HTERT RPE-1 (cell line): Measurements from ENCODE around the gene NISCH.

Source experiments
- in situ Hi-C: fragments of 300-500 bp; cut with MboI; formaldehyde crosslinking; loops from 4 replicates; pipeline ENCODE4 v1.14.3; 2020; ENCODE audit warnings: low sequenced_read_pairs

NISCH gene

DNA sequence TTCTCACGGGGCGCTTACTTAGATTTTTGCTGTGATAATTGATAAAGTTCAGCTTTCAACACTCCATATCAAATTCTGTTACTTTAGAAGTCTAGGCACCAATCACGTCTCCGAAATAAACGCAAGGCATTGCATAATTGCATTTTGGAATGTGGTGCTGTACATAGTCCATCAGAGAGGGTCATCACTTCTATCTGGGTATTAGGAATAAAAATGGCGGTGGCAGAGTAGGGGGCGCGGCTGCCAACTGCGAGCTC is 80.6 kb downstream of the NISCH start:
- in situ Hi-C loops, result no loop called here

DNA sequence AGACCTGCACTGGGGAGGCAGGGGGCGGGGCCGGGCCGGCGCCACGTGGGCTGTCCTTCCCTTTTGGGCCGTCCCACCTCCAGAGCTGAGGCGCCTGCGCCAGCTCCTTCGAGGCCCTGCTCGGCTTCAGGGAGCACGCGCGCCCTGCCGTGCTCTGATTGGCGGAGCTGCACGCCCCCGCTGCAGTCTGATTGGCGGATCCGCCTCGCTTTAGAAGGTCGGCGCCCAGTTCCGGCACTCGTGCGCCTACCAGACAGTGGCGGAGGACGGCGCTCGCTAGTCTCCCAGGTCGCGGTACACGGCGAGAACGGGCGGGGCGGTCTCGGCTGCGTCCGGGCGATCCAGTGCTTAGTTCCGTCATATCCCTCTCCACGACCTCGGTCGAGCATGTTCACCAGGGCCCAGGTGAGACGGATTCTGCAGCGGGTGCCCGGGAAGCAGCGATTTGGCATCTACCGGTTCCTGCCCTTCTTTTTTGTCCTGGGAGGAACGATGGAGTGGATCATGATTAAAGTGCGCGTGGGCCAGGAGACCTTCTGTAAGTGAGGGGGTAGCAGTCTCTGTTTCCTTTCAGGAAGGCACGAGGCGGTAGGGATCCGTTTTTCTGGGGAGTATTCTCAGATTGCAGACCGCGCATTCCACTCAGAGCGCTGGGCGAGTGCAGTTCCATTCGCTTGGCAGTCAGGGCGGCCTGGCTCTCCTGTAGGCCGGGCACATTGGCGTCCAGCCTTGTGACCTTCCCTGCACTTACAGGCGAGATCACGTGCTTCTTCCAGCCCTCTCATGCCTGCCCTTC is 81.2 kb downstream of the NISCH start, which contains the start of gene UQCC5:
Gene UQCC5, plus strand, starts transcription at position 237 of the 796 bp plus-strand sequence. Its CDS starts 151 bp downstream, at position 388.
- in situ Hi-C loops, result no loop called here

DNA sequence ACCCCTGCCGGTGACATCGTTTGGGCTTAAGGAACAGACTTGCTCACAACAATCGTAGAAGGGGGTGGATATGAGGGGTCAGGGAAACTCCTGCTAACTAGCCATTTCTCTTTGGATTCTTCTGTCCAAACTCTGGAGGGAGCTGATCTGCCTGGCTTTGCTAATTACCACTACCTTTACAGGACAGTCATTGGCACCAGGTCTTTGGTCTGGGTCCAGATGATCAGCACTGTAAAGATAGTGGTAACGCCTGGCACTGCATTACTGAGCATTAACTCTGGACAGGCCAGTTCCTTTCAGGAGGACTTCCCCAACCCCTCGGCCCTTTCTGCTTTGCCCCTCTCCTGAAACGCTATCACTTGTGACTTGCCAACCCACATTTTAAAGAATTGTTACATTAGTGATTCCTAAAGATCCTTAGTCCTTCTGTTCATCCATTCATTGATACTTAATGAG is 81.8 kb downstream of the NISCH start:
- in situ Hi-C loops, result no loop called here

DNA sequence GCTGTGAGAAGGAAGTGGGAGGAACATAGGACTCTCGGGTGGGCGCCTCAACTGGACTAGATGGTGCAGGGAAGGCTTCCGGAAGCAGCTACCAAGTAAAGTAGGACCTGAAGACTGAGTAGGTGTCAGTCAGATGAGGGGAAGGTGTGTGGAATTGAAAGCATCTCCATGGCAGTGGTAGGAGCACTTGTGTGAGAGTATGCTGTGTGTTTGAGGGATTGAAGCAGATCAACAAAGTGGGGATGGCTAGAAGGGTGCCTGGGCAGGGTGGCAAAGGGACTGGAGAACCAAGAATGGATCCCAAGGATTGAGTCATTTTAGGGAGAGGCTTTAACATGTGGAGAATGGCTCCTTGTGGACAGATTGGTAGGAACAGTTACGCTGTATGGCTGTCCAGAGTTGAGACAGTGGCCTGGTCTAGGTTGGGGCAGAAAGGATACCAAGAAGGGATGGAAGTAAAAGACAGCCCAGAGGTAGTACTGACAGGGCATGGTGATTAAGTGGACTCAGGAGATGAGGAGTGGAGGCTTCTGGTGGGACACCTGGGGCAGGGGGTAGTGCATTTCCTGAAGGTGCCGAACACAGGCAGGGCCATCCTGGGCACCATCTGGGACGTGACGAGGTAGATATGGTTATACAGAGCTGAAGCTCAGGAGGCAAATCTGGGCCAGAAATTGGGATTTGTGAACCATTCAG is 82.5 kb downstream of the NISCH start:
- in situ Hi-C loops, result no loop called here

DNA sequence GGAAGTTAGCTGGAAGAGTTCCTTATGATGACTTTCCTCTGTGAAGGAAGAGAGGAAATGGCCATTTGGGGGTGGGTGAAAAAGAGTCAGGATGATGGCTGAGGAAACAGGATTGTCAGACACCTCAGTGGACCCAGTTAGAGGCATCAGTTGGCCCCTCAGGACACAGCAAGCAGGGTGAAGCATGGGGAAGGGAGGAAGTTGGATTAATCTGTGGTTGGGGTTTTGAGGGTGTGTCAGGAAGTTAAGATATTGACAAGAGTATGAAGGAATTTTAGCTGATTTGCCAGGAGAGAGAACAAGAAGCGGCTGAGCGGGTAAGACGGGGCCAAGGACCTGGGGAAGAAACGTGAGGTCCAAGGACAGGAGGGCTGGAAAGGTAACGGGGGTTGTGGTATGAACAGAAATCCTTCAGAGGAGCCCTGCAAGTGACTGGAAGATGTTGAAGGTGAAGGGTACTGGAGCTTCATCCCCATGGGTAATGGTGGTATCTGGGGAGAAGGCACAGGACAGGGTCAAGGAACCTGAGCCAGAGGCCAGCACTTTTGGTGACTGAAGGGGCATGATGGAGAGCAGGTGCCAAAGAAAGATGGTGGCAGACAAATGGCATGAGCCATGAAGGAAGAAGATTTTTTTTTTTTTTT is 83.7 kb downstream of the NISCH start:
- in situ Hi-C loops, result no loop called here

DNA sequence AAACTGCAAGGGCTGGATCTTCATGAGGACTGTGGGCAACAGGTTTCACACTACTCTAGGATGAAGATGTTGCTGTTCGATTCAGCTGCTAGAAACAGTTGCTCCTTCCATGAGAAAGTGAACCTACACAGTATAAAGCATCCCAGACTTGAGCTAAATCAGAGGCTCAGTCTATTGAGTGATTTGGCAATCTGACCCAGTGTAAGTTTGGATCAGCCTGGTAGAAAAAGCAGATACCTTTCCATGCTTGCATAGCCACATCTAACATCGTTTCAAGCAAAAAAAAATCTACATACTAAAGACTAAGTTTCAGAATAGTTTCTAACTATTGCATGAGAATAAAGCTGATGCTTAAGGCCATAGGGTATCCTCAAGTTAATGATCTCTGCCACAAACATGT is 85.6 kb downstream of the NISCH start:
- in situ Hi-C loops, result no loop called here
